ENCODE data around the gene HDHD2.

DNA sequence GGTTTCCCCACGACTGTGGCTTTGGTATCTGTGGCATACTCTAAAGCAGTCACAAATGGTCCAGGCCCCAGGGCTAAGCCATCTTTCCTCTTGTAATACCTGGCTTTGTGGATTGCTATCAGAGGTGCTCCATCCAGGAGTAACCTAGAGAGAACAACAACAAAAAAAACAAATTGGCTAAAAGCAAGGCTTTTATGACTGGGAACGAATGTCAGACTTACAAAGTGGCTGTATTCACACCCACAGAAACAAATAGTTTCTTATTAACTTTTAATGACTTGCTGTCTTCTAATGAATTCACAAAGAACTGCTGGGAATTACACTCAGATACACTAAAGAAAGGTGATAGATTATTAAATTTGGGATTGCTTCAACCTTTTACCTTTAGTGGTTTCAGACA lies 35.1 kb downstream of the HDHD2 start:
- no peak for TF ChIP-seq GATA3 (IDR thresholded peaks at IDR 0.05; ENCODE audit: low read depth, low read length)
- no peak for TF ChIP-seq GATA2 (IDR thresholded peaks at IDR 0.05; ENCODE audit: low read depth, low read length)

Data from SH-SY5Y (cell line).